SK-N-SH treated with all-trans-retinoic acid at 6 μM for 48 hours (cell line): ENCODE data around the gene POU4F1.

Experiments used
- ATAC-seq: fragments of 200-7000 bp; cut with Tn5 transposase; 3 replicates; pipeline ENCODE4 v1.9.1; 2020; ENCODE audit warnings: mild to moderate bottlenecking, moderate library complexity
- ARNTL ChIP-seq: fragments of 450-650 bp; formaldehyde crosslinking; IDR thresholded peaks from 2 replicates; pipeline ENCODE4 v1.5.0; 2020; ENCODE audit warnings: low read depth, mild to moderate bottlenecking, moderate library complexity, borderline replicate concordance
- BACH2 ChIP-seq: fragments of 250-450 bp; sonication (Bioruptor Pico); IDR thresholded peaks from 2 replicates; pipeline ENCODE4 v1.9.0; 2021; ENCODE audit warnings: mild to moderate bottlenecking, borderline replicate concordance
- CSDC2 ChIP-seq: fragments of 250-450 bp; sonication (Bioruptor Pico); IDR thresholded peaks from 2 replicates; pipeline ENCODE4 v1.5.0; 2020; ENCODE audit warnings: mild to moderate bottlenecking, moderate library complexity
- ESRRG ChIP-seq: fragments of 250-450 bp; sonication (Bioruptor Pico); IDR thresholded peaks from 2 replicates; pipeline ENCODE4 v1.6.1; 2021; ENCODE audit warnings: mild to moderate bottlenecking
- GLIS3 ChIP-seq: fragments of 250-450 bp; sonication (Bioruptor Pico); IDR thresholded peaks from 2 replicates; pipeline ENCODE4 v1.5.0; 2020; ENCODE audit warnings: mild to moderate bottlenecking, moderate library complexity
- ISL1 ChIP-seq: fragments of 250-450 bp; sonication (Bioruptor Pico); IDR thresholded peaks from 2 replicates; pipeline ENCODE4 v2.1.2; 2022; ENCODE audit warnings: mild to moderate bottlenecking, moderate library complexity
- OSR1 ChIP-seq: fragments of 250-450 bp; sonication (Bioruptor Pico); IDR thresholded peaks from 2 replicates; pipeline ENCODE4 v1.8.0; 2022; ENCODE audit warnings: moderate library complexity, mild to moderate bottlenecking, inconsistent platforms
- PPARA ChIP-seq: fragments of 250-450 bp; sonication (Bioruptor Pico); IDR thresholded peaks from 2 replicates; pipeline ENCODE4 v1.5.0; 2020; ENCODE audit warnings: mild to moderate bottlenecking, borderline replicate concordance
- RARB ChIP-seq: fragments of 250-450 bp; sonication (Bioruptor Pico); IDR thresholded peaks from 2 replicates; pipeline ENCODE4 v1.8.0; 2021; ENCODE audit warnings: mild to moderate bottlenecking, moderate library complexity
- SNAI2 ChIP-seq: fragments of 250-450 bp; sonication (Bioruptor Pico); IDR thresholded peaks from 2 replicates; pipeline ENCODE4 v1.5.0; 2020; ENCODE audit warnings: mild to moderate bottlenecking, moderate library complexity
- TCF4 ChIP-seq: fragments of 250-450 bp; sonication (Bioruptor Pico); IDR thresholded peaks from 2 replicates; pipeline ENCODE4 v1.8.0; 2021; ENCODE audit warnings: mild to moderate bottlenecking, moderate library complexity, borderline replicate concordance
- TOX ChIP-seq: fragments of 250-450 bp; sonication (Bioruptor Pico); IDR thresholded peaks from 2 replicates; pipeline ENCODE4 v1.8.0; 2021; ENCODE audit warnings: mild to moderate bottlenecking, moderate library complexity, borderline replicate concordance
- ZC3H10 ChIP-seq: fragments of 250-450 bp; sonication (Bioruptor Pico); IDR thresholded peaks from 2 replicates; pipeline ENCODE4 v1.5.1; 2021; ENCODE audit warnings: mild to moderate bottlenecking, moderate library complexity
- ZFP3 ChIP-seq: fragments of 250-450 bp; sonication (Bioruptor Pico); IDR thresholded peaks from 2 replicates; pipeline ENCODE4 v1.5.0; 2020; ENCODE audit warnings: mild to moderate bottlenecking, moderate library complexity
- ZFP30 ChIP-seq: fragments of 450-650 bp; formaldehyde crosslinking; IDR thresholded peaks from 2 replicates; pipeline ENCODE4 v1.5.0; 2022; ENCODE audit warnings: mild to moderate bottlenecking, moderate library complexity
- ZNF565 ChIP-seq: fragments of 450-650 bp; formaldehyde crosslinking; conservative IDR thresholded peaks from 2 replicates; pipeline ENCODE4 v1.5.0; 2020; ENCODE audit warnings: low read depth, mild to moderate bottlenecking, moderate library complexity
- ZNF70 ChIP-seq: fragments of 450-650 bp; formaldehyde crosslinking; IDR thresholded peaks from 2 replicates; pipeline ENCODE4 v1.5.0; 2020; ENCODE audit warnings: mild to moderate bottlenecking, moderate library complexity
- ZNF8 ChIP-seq: fragments of 450-650 bp; formaldehyde crosslinking; IDR thresholded peaks from 2 replicates; pipeline ENCODE4 v1.5.0; 2020; ENCODE audit warnings: mild to moderate bottlenecking, moderate library complexity
- TF ChIP-seq, protein P1 (sequence below): fragments of 250-450 bp; sonication (Bioruptor Pico); IDR thresholded peaks from 2 replicates; pipeline ENCODE4 v1.8.0; 2020; ENCODE audit warnings: mild to moderate bottlenecking, moderate library complexity, borderline replicate concordance
- TF ChIP-seq, protein P2 (sequence below): fragments of 250-450 bp; sonication (Bioruptor Pico); IDR thresholded peaks from 2 replicates; pipeline ENCODE4 v1.5.0; 2020; ENCODE audit warnings: mild to moderate bottlenecking, moderate library complexity
- TF ChIP-seq, protein P3 (sequence below): fragments of 250-450 bp; sonication (Bioruptor Pico); IDR thresholded peaks from 2 replicates; pipeline ENCODE4 v1.8.0; 2021; ENCODE audit warnings: low read depth, mild to moderate bottlenecking, moderate library complexity, borderline replicate concordance
- TF ChIP-seq, protein P4 (sequence below): fragments of 250-450 bp; sonication (Bioruptor Pico); IDR thresholded peaks from 2 replicates; pipeline ENCODE4 v1.5.1; 2020; ENCODE audit warnings: low read depth, mild to moderate bottlenecking, moderate library complexity
- TF ChIP-seq, protein P5 (sequence below): fragments of 250-450 bp; sonication (Bioruptor Pico); IDR thresholded peaks from 2 replicates; pipeline ENCODE4 v1.5.1; 2021; ENCODE audit warnings: mild to moderate bottlenecking, moderate library complexity

POU4F1 gene

DNA sequence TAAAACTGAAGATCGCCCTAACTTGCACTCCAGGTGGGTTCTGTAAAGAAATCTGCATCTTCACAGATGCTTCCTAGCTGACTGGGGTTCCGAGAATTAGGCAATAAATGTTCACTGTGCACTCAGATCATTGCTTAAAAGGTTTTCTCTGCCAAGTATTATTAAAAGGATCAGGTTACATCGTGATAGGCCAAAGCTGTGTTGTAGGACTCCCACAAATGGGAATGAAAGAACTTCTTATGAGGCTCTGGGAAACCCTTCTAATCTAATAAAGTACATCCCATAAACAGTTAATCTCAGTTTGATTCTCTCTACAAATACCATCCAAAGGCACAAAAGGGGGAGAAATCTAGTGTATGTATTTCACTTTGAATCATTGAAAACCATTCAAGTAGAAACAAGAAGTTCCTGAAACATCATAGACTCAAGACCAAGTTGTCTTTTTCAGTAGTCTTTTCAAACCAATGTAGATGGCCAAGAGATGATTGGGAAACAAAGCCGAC, 7.1 kb upstream of the POU4F1 start:
- no peak for ATAC-seq
- TF ChIP-seq ZNF8 (CRISPR knock-in tag), result no peak
- TF ChIP-seq ZNF565 (CRISPR knock-in tag), result no peak
- TF ChIP-seq, protein P1, sequence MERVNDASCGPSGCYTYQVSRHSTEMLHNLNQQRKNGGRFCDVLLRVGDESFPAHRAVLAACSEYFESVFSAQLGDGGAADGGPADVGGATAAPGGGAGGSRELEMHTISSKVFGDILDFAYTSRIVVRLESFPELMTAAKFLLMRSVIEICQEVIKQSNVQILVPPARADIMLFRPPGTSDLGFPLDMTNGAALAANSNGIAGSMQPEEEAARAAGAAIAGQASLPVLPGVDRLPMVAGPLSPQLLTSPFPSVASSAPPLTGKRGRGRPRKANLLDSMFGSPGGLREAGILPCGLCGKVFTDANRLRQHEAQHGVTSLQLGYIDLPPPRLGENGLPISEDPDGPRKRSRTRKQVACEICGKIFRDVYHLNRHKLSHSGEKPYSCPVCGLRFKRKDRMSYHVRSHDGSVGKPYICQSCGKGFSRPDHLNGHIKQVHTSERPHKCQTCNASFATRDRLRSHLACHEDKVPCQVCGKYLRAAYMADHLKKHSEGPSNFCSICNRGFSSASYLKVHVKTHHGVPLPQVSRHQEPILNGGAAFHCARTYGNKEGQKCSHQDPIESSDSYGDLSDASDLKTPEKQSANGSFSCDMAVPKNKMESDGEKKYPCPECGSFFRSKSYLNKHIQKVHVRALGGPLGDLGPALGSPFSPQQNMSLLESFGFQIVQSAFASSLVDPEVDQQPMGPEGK (CRISPR knock-in tag), result no peak
- no peak for TF ChIP-seq ZFP30 (CRISPR knock-in tag)
- no peak for TF ChIP-seq GLIS3 (CRISPR knock-in tag)
- TF ChIP-seq, protein P2, sequence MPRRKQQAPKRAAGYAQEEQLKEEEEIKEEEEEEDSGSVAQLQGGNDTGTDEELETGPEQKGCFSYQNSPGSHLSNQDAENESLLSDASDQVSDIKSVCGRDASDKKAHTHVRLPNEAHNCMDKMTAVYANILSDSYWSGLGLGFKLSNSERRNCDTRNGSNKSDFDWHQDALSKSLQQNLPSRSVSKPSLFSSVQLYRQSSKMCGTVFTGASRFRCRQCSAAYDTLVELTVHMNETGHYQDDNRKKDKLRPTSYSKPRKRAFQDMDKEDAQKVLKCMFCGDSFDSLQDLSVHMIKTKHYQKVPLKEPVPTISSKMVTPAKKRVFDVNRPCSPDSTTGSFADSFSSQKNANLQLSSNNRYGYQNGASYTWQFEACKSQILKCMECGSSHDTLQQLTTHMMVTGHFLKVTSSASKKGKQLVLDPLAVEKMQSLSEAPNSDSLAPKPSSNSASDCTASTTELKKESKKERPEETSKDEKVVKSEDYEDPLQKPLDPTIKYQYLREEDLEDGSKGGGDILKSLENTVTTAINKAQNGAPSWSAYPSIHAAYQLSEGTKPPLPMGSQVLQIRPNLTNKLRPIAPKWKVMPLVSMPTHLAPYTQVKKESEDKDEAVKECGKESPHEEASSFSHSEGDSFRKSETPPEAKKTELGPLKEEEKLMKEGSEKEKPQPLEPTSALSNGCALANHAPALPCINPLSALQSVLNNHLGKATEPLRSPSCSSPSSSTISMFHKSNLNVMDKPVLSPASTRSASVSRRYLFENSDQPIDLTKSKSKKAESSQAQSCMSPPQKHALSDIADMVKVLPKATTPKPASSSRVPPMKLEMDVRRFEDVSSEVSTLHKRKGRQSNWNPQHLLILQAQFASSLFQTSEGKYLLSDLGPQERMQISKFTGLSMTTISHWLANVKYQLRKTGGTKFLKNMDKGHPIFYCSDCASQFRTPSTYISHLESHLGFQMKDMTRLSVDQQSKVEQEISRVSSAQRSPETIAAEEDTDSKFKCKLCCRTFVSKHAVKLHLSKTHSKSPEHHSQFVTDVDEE (CRISPR knock-in tag), result no peak
- TF ChIP-seq ZC3H10, result no peak
- TF ChIP-seq SNAI2 (CRISPR knock-in tag), result no peak
- TF ChIP-seq, protein P3, sequence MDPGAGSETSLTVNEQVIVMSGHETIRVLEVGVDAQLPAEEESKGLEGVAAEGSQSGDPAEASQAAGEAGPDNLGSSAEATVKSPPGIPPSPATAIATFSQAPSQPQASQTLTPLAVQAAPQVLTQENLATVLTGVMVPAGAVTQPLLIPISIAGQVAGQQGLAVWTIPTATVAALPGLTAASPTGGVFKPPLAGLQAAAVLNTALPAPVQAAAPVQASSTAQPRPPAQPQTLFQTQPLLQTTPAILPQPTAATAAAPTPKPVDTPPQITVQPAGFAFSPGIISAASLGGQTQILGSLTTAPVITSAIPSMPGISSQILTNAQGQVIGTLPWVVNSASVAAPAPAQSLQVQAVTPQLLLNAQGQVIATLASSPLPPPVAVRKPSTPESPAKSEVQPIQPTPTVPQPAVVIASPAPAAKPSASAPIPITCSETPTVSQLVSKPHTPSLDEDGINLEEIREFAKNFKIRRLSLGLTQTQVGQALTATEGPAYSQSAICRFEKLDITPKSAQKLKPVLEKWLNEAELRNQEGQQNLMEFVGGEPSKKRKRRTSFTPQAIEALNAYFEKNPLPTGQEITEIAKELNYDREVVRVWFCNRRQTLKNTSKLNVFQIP (CRISPR knock-in tag), result no peak
- TF ChIP-seq ZNF70, result no peak
- TF ChIP-seq ARNTL (CRISPR knock-in tag), result no peak
- TF ChIP-seq ZFP3 (CRISPR knock-in tag), result no peak
- TF ChIP-seq TCF4 (CRISPR knock-in tag), result no peak
- TF ChIP-seq ISL1 (CRISPR knock-in tag), result no peak
- no peak for TF ChIP-seq RARB (CRISPR knock-in tag)
- TF ChIP-seq, protein P4, sequence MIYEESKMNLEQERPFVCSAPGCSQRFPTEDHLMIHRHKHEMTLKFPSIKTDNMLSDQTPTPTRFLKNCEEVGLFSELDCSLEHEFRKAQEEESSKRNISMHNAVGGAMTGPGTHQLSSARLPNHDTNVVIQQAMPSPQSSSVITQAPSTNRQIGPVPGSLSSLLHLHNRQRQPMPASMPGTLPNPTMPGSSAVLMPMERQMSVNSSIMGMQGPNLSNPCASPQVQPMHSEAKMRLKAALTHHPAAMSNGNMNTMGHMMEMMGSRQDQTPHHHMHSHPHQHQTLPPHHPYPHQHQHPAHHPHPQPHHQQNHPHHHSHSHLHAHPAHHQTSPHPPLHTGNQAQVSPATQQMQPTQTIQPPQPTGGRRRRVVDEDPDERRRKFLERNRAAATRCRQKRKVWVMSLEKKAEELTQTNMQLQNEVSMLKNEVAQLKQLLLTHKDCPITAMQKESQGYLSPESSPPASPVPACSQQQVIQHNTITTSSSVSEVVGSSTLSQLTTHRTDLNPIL, result no peak
- TF ChIP-seq CSDC2, result no peak
- TF ChIP-seq OSR1, result no peak

DNA sequence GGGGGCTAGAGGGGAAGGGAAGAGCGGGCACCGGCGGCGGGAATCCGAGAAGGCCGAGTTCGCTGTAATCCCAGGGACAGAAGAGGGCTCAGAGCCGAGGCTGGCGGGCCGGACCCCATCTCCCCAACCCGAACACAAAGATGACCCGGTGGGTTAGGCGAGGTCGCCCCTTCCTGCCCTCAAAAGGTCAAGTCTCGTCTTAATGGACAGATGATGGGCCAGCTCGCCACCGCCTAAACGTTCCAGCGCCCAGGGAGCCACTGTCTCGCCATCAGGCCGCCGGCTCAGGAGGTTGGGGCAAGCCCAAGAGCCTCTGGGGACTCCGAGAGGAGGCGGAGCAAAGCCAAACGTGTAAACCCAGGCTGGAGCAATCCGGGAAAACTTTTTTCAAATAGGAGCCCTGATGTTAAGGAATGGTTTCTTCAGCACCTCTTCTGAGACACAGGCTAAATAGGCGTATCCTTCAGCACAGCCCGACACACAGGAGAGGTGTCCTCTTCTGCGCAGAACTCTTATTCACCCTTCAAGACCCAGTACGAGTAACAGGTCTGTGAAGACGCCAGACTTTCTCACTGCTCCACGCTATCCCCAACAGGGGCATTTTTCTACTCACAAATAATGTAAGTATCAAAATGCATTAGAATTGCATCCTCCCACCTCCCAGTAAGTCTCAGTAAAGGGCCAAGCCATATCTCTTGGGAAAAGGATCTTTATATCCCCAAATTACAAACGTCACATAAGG, 6.3 kb upstream of the POU4F1 start:
- no peak for TF ChIP-seq TOX (CRISPR knock-in tag)
- no peak for TF ChIP-seq ZNF70
- peak; percentile 81 for TF ChIP-seq ZFP3 (CRISPR knock-in tag)
- peak; percentile 65 for ATAC-seq

DNA sequence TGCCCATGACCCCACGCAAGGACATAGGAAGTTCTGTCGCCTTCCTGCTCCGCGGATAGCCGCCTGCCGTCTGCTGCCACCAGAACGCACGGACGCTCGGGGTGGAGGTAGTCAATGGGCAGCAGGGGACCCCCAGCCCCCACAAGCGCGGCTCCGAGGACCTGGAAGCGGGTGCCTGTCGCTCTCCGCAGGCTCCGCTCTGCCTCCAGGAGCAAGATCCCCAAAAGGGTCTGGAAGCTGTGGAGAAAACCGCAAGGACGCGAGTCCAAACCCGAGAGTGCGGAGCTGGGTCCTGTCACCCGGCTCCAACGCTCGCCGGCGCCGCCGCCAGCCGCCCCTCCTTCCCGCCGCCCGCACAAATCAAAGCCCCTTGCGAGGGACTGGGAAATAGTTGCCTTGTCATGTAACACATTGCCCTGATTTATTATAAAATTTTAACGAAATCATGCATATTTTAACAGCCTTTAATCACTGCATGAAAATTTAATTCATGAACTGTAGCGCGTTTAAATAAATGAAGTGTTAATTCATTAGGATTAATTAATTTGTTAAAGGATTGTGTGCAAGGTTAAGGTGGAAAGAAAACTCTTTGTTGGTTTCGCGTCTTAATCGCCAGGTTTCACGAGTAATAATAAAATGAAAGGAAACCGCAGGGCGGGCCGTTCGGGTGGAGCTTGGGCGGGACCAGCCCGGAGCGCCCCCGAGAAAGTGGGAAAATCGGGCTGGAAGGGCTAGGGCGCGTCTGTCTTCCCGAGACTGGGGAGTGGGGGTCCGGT, 5.5 kb upstream of the POU4F1 start:
- ATAC-seq, result peak; percentile 35
- TF ChIP-seq ZNF8 (CRISPR knock-in tag) (no peak), ZC3H10 (no peak), BACH2 (CRISPR knock-in tag) (no peak), CSDC2 (no peak), ESRRG (CRISPR knock-in tag) (no peak), TCF4 (CRISPR knock-in tag) (no peak), PPARA (CRISPR knock-in tag) (no peak)
- TF ChIP-seq, protein P5, sequence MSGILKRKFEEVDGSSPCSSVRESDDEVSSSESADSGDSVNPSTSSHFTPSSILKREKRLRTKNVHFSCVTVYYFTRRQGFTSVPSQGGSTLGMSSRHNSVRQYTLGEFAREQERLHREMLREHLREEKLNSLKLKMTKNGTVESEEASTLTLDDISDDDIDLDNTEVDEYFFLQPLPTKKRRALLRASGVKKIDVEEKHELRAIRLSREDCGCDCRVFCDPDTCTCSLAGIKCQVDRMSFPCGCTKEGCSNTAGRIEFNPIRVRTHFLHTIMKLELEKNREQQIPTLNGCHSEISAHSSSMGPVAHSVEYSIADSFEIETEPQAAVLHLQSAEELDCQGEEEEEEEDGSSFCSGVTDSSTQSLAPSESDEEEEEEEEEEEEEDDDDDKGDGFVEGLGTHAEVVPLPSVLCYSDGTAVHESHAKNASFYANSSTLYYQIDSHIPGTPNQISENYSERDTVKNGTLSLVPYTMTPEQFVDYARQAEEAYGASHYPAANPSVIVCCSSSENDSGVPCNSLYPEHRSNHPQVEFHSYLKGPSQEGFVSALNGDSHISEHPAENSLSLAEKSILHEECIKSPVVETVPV (CRISPR knock-in tag), result no peak
- TF ChIP-seq, protein P4, result no peak
- TF ChIP-seq, protein P3 (CRISPR knock-in tag), result no peak
